Lower leg skin (tissue), 4 donors: ENCODE measurements around the gene TRMU. TPM values are rescaled to one million over a fixed set of nuclear protein-coding genes. Genes with fewer than 3 reads are reported as not detected.

Source experiments
- DNase-seq, 2 donors: peaks; one replicate each; pipeline ENCODE4 v3.0.0-alpha.2; 2019; ENCODE audit warnings: low spot score in 2 of 2
- H3K4me3 ChIP-seq: fragments of 200-600 bp; sonication (generic); 2 replicates; pipeline ENCODE4 v1.5.1; 2017; ENCODE audit warnings: mild to moderate bottlenecking, low read depth; ENCODE audit not compliant: poor library complexity, severe bottlenecking
- CTCF ChIP-seq, 3 donors: fragments of 450-650 bp; IDR thresholded peaks; one replicate each; pipeline ENCODE4 v1.5.1; 2016; ENCODE audit warnings: antibody characterized with exemption in 3 of 3, mild to moderate bottlenecking in 3 of 3, moderate library complexity in 2 of 3
- POLR2A ChIP-seq, 2 donors: fragments of 450-650 bp; IDR thresholded peaks; one replicate each; pipeline ENCODE4 v1.6.1; 2016 to 2017; ENCODE audit warnings: antibody characterized with exemption in 2 of 2, mild to moderate bottlenecking in 1 of 2, moderate library complexity in 1 of 2
- WGBS, 2 donors: methylation state at CpG; one replicate each; pipeline ENCODE4 v1.1.5; 2018; 5-methylcytosine and 5-hydroxymethylcytosine counted together
- intact Hi-C: fragments of 100-400 bp; cut with DNase I; formaldehyde crosslinking; loops from one replicate; pipeline ENCODE4 v1.15.0; 2023; ENCODE audit warnings: low total_unique reads
- total RNA-seq, 4 donors: library from RNA; depleted of rRNA; stranded (reverse); fragments of >200 nt; gene quantifications; one replicate each; pipeline ENCODE4 v1.1.0, GENCODE V29; 2016

TRMU gene
- total RNA-seq, 4 donors from 2014 or later = 26.8 to 43.5 (median 32.7) TPM

- intact Hi-C loops = no loop called here
- no peak for TF ChIP-seq CTCF (IDR thresholded peaks at IDR 0.05)
- TF ChIP-seq POLR2A (IDR thresholded peaks at IDR 0.05) = no peak
- 87 to 90% methylated on average over 19 of the region's 19 CpGs for WGBS, 2 donors
- DNase-seq = no peak
- H3K4me3 ChIP-seq = no peak overlapping the region
Observed at GRCh38 chr22:46376908-46377524, 41.5 kb downstream of the TRMU start.

- intact Hi-C loops = no loop called here
- WGBS, 2 donors = 78 to 83% methylated on average over 24 to 25 of the region's 27 CpGs
- no peak for TF ChIP-seq POLR2A (IDR thresholded peaks at IDR 0.05)
- no peak for TF ChIP-seq CTCF (IDR thresholded peaks at IDR 0.05)
- no peak overlapping the region for H3K4me3 ChIP-seq
- DNase-seq = no peak
Observed at GRCh38 chr22:46377525-46378425, 42.3 kb downstream of the TRMU start.

GRCh38 chr22:46378426-46379065 is 43.0 kb downstream of the TRMU start:
- TF ChIP-seq CTCF (IDR thresholded peaks at IDR 0.05) = no peak
- TF ChIP-seq POLR2A (IDR thresholded peaks at IDR 0.05) = no peak
- no peak for DNase-seq
- WGBS, 2 donors = 80 to 86% methylated on average over 18 to 22 of the region's 22 CpGs
- no peak overlapping the region for H3K4me3 ChIP-seq
- intact Hi-C loops = no loop called here

GRCh38 chr22:46379066-46379930 is 43.8 kb downstream of the TRMU start:
- no peak for TF ChIP-seq CTCF (IDR thresholded peaks at IDR 0.05)
- TF ChIP-seq POLR2A (IDR thresholded peaks at IDR 0.05) = no peak
- H3K4me3 ChIP-seq = no peak overlapping the region
- intact Hi-C loops = no loop called here
- no peak for DNase-seq
- 80 to 86% methylated on average over 29 of the region's 29 CpGs for WGBS, 2 donors

GRCh38 chr22:46380069-46380468 is 44.6 kb downstream of the TRMU start:
- TF ChIP-seq POLR2A (IDR thresholded peaks at IDR 0.05) (no peak), CTCF (IDR thresholded peaks at IDR 0.05) (no peak)
- no peak for DNase-seq
- intact Hi-C loops = no loop called here
- 89 to 91% methylated on average over 17 to 19 of the region's 19 CpGs for WGBS, 2 donors
- no peak overlapping the region for H3K4me3 ChIP-seq
